CD4-positive, CD25-positive, alpha-beta regulatory T cell (primary cell): ENCODE data around the gene UTF1. TPM values are rescaled to one million over a fixed set of nuclear protein-coding genes. Genes with fewer than 3 reads are reported as not detected.

Experiments used
- ATAC-seq, 2 donors: fragments of 150-1000 bp; cut with Tn5 transposase; one replicate each; pipeline ENCODE4 v1.10.0; 2021; ENCODE audit warnings: low read depth in 2 of 2, moderate number of reproducible peaks in 2 of 2, moderate library complexity in 1 of 2
- DNase-seq, 3 donors: peaks; one replicate each; pipeline versions ENCODE4 v3.0.0 to v3.0.0-alpha.2; 2012 to 2022; ENCODE audit warnings: mixed read lengths in 1 of 3
- H3K27ac ChIP-seq: one replicate; pipeline ENCODE4 v1.7.0; 2013; ENCODE audit warnings: mild to moderate bottlenecking, low read length; ENCODE audit not compliant: insufficient read depth, poor library complexity, severe bottlenecking
- H3K27me3 ChIP-seq: one replicate; pipeline ENCODE4 v1.7.0; 2013; ENCODE audit warnings: low read length; ENCODE audit not compliant: control insufficient read depth, insufficient read depth
- H3K36me3 ChIP-seq: one replicate; pipeline ENCODE4 v1.7.0; 2013; ENCODE audit warnings: mild to moderate bottlenecking, low read length, moderate library complexity; ENCODE audit not compliant: control insufficient read depth, insufficient read depth
- H3K4me1 ChIP-seq: 2 replicates; pipeline ENCODE4 v1.7.0; 2013; ENCODE audit warnings: mild to moderate bottlenecking, low read length; ENCODE audit not compliant: insufficient read depth, control insufficient read depth, poor library complexity, severe bottlenecking
- H3K4me3 ChIP-seq: one replicate; pipeline ENCODE4 v1.7.0; 2013; ENCODE audit warnings: low read depth, mild to moderate bottlenecking, low read length, moderate library complexity
- H3K9me3 ChIP-seq, 2 experiments: 1 replicate in 1 of 2; 2 replicates in 1 of 2; pipeline ENCODE4 v1.7.0; 2013; ENCODE audit warnings: low read length in 2 of 2, mild to moderate bottlenecking in 1 of 2, moderate library complexity in 1 of 2; ENCODE audit not compliant: control insufficient read depth in 2 of 2
- H3K27ac Mint-ChIP-seq, 3 donors: one replicate each; pipeline ENCODE4 v1.8.0; 2020 to 2022; ENCODE audit warnings: mild to moderate bottlenecking in 3 of 3, mixed read lengths in 3 of 3, moderate library complexity in 2 of 3
- H3K27me3 Mint-ChIP-seq: one replicate; pipeline ENCODE4 v1.8.0; 2022; ENCODE audit warnings: mild to moderate bottlenecking, mixed read lengths
- H3K36me3 Mint-ChIP-seq: one replicate; pipeline ENCODE4 v1.8.0; 2020; ENCODE audit warnings: mixed read lengths
- H3K4me1 Mint-ChIP-seq, 4 donors: one replicate each; pipeline ENCODE4 v1.8.0; 2020 to 2022; ENCODE audit warnings: mixed read lengths in 4 of 4, mild to moderate bottlenecking in 1 of 4
- H3K4me3 Mint-ChIP-seq, 4 donors: one replicate each; pipeline ENCODE4 v1.8.0; 2020 to 2022; ENCODE audit warnings: mild to moderate bottlenecking in 4 of 4, mixed read lengths in 4 of 4, moderate library complexity in 3 of 4
- H3K9me3 Mint-ChIP-seq, 7 donors: one replicate each; pipeline ENCODE4 v1.8.0; 2020 to 2022; ENCODE audit warnings: mixed read lengths in 7 of 7, mild to moderate bottlenecking in 3 of 7, moderate library complexity in 2 of 7
- polyA plus RNA-seq, 4 donors: library from polyadenylated mRNA; unstranded; fragments of 300-500 nt; fragmentation: Illumina TruSeq; gene quantifications; one replicate each; pipeline ENCODE4 v1.2.3, GENCODE V29; 2021
- total RNA-seq: library from RNA; stranded (reverse); gene quantifications from one replicate; pipeline ENCODE4 v1.2.3, GENCODE V29; 2022

UTF1 gene
- total and polyA plus RNA-seq, 5 donors from 2014 or later: not detected

DNA sequence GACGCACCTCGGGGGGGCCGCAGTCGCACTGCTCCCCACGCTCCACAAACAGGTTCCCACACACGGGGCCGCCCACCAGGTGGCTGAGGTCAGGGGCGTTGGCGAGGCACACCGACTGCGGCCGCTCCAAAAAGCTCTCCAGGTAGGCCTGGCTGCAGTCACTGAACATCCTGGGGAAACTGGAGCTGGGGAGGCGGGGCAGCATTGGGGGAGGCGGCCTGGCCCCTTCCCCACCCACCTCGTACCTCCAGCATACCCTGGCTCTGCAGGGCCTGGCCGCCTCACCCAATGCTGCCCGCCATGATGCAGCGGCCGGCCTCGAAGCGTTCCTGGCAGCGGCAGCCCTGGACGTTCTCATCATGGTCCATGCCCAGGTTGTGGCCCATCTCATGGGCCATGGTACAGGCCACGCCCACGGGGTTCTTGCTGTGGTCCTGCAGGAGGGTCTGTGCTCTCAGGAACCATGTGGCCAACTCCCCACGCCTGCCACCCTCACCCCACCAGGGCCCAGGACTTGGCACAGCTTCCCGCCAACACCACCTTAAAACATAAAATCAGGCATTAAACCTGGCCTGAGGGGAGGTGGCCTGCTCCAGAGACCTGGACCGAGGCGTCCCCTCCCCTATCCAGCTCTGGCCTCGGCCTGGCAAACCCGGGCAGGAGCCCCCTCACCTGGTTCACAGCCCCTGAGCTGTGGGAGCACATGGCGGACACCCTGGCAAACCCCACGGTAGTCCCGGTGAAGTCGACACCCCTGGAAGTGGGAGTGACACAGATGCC lies 41.7 kb downstream of the UTF1 start:
- peaks cover 28% of the 10 kb centered on the region for H3K4me1 ChIP-seq
- no peaks in the 10 kb centered on the region for H3K9me3 Mint-ChIP-seq
- no peaks in the 10 kb centered on the region for H3K9me3 ChIP-seq
- ATAC-seq (no peak), DNase-seq (no peak)
- H3K27me3 ChIP-seq: no peaks in the 10 kb centered on the region
- H3K27ac ChIP-seq: no peak overlapping the region
- no peak overlapping the region for H3K4me3 ChIP-seq
- no peak overlapping the region for H3K27ac Mint-ChIP-seq
- no peak overlapping the region for H3K4me3 Mint-ChIP-seq
- H3K4me1 Mint-ChIP-seq: peaks cover 0 to 17% (median 1%) of the 10 kb centered on the region in 4 donors
- H3K36me3 ChIP-seq: peaks cover 19% of the 10 kb centered on the region
- H3K27me3 Mint-ChIP-seq: no peaks in the 10 kb centered on the region
- no peaks in the 10 kb centered on the region for H3K36me3 Mint-ChIP-seq

DNA sequence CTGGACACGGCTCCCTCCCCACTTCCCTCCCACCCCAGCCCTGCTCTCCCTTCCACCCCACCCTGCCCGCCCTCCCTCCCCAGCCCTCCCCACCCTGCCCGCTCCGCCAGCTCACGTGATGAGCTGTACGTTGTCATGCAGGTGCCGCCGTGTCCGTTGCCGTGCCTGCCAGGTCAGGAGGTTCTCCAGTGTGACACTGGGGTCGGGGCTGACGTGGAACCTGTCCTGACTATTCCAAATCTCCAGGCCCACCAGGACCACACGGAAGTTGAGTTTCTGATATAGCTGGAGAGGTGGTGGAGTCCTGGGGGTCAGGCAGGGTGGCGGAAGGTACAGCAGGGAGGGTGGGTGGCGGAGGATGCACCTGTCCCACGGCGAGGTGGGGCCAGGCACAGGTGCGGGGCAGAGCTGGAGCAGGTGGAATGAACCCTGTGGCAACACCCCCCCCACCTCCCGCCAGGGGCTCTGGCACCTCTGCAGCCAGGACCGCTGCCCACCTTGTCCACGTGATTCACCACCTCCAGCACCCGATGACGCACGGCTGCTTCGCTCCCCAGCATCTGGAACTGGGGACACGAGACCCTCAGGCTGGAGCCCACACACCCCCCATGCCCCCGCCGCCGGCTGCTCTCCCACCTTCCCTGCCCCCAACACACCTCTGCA lies 42.4 kb downstream of the UTF1 start:
- Mint-ChIP-seq H3K4me1 (peaks cover 0 to 18% (median 1%) of the 10 kb centered on the region in 4 donors), H3K9me3 (no peaks in the 10 kb centered on the region), H3K4me3 (no peak overlapping the region), H3K36me3 (no peaks in the 10 kb centered on the region), H3K27ac (no peak overlapping the region), H3K27me3 (no peaks in the 10 kb centered on the region)
- H3K9me3 ChIP-seq: no peaks in the 10 kb centered on the region
- peaks cover 19% of the 10 kb centered on the region for H3K36me3 ChIP-seq
- no peak for DNase-seq
- ATAC-seq: no peak
- no peak overlapping the region for H3K4me3 ChIP-seq
- no peak overlapping the region for H3K27ac ChIP-seq
- H3K27me3 ChIP-seq: no peaks in the 10 kb centered on the region
- H3K4me1 ChIP-seq: peaks cover 35% of the 10 kb centered on the region

DNA sequence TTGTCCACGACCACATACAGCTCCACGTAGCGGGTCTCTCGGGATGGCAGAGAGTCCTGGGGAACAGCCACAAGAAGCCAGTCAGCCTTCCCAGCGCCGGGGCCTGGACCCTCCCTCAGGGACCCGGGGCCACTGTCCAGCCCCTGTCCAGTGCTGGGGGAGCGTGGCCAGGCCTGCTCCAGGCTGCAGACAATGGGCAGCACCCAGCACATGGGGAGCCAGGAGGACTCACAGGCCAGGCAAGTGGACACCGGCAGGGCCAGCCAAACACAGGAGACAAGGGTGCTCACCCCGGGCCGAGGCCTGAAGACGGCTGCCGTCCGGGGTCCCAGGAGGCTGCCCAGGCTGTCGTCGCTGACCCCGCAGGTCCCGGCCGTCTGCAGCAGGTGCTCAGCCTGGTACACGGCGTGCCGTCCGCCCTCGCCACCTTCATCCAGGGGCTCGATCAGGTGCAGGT lies 43.0 kb downstream of the UTF1 start:
- no peak for ATAC-seq
- Histone ChIP-seq H3K9me3 (no peaks in the 10 kb centered on the region), H3K27me3 (no peaks in the 10 kb centered on the region), H3K36me3 (peaks cover 19% of the 10 kb centered on the region), H3K4me3 (no peak overlapping the region), H3K4me1 (peaks cover 40% of the 10 kb centered on the region), H3K27ac (no peak overlapping the region)
- Mint-ChIP-seq H3K27me3 (no peaks in the 10 kb centered on the region), H3K4me1 (peaks cover 0 to 23% (median 4%) of the 10 kb centered on the region in 4 donors), H3K9me3 (no peaks in the 10 kb centered on the region), H3K36me3 (no peaks in the 10 kb centered on the region), H3K27ac (no peak overlapping the region), H3K4me3 (no peak overlapping the region)
- no peak for DNase-seq

DNA sequence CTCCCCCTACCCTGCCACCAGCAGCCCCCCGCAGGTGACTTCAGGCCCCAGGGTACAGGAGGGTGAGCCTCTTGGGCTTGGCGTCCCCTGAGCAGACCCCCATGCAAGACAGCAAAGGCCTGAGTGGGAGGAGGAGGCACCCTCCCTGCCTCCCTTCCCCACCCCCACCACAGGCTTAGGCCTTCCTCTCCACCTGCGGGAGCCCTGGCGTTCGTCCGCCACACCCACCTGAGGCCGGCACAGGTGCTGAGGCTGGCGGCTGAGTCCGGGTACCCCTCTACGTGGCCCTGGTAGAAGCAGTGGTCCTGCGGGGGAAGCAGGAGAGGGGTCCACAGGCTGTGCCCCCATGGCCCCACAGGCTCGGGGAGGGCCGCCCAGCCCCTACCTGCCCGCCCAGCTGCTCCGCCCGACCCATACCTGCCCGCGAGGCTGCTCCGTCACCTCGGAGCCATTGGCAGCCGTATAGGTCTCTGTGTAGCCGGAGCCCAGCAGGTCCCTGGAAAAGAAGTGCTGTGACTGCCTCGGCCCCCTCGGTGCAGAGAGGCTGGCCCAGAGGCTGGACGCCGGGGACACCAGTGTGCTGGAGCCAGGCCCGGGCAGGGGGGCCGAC lies 43.6 kb downstream of the UTF1 start:
- no peaks in the 10 kb centered on the region for H3K9me3 Mint-ChIP-seq
- ATAC-seq: no peak
- no peak overlapping the region for H3K4me3 ChIP-seq
- peaks cover 19% of the 10 kb centered on the region for H3K36me3 ChIP-seq
- H3K27me3 Mint-ChIP-seq: no peaks in the 10 kb centered on the region
- H3K4me3 Mint-ChIP-seq: no peak overlapping the region
- DNase-seq: no peak
- H3K27ac ChIP-seq: peak overlapping the region; percentile 95
- no peaks in the 10 kb centered on the region for H3K9me3 ChIP-seq
- H3K36me3 Mint-ChIP-seq: no peaks in the 10 kb centered on the region
- peaks cover 47% of the 10 kb centered on the region for H3K4me1 ChIP-seq
- H3K27ac Mint-ChIP-seq: no peak overlapping the region
- peaks cover 0 to 30% (median 9%) of the 10 kb centered on the region in 4 donors for H3K4me1 Mint-ChIP-seq
- no peaks in the 10 kb centered on the region for H3K27me3 ChIP-seq

DNA sequence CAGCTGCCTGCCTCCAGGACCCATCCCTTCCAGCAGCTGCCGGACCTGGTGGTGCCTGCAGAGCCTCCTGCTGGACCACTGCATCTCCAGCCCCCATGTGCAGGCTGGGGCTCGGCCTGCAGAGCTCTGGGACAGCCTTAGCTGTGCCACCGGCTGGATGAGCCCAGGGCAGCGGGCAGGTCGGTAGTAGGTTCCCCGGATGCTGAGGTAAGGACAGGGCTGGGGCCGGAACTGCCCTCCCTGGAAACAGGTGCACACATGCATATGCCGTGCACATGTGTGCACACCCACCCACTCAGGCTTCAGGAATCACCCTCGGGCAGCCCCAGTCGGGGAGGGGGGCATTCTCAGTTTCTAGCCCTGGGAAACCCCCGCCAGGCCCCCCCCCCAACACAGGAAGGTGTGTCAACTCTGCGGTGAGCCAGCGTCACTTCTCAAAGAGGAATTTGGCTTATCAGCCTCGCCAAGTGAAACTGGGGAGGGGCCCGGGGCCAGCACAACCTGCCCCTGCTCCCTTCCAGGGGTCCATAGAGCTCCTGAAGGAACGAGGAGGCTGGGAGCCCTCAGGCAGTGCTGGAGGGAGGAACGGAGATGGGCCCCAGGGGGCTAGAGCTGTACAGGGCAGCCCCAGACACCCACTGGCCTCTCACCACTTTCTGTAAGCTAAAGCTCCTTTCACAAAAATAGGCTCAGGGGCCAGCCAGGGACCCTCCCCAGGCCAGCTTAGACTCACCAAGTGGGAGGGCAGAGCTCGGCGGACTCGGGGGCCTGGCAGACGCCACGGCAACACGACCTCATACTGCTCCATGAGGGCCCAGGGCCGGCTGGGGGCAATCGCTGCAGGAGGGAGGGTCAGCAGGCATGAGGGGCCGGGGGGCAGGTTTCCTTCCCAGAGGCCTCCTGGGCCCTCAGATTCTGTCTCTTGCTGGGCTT lies 45.0 kb downstream of the UTF1 start:
- peak overlapping the region; percentile 89 to 96 (median 94) for H3K27ac Mint-ChIP-seq
- H3K36me3 Mint-ChIP-seq: no peaks in the 10 kb centered on the region
- H3K4me1 ChIP-seq: peaks cover 57% of the 10 kb centered on the region
- peak overlapping the region; percentile 89 to 96 (median 92) for H3K4me3 Mint-ChIP-seq
- peak overlapping the region; percentile 95 for H3K27ac ChIP-seq
- H3K9me3 Mint-ChIP-seq: no peaks in the 10 kb centered on the region
- H3K4me1 Mint-ChIP-seq: peaks cover 0 to 42% (median 13%) of the 10 kb centered on the region in 4 donors
- H3K27me3 ChIP-seq: no peaks in the 10 kb centered on the region
- H3K27me3 Mint-ChIP-seq: no peaks in the 10 kb centered on the region
- ATAC-seq (peak; percentile 53 to 60), DNase-seq (peak; percentile 74 to 81 (median 79))
- H3K4me3 ChIP-seq: peak overlapping the region; percentile 82
- H3K36me3 ChIP-seq: peaks cover 13% of the 10 kb centered on the region
- no peaks in the 10 kb centered on the region for H3K9me3 ChIP-seq

DNA sequence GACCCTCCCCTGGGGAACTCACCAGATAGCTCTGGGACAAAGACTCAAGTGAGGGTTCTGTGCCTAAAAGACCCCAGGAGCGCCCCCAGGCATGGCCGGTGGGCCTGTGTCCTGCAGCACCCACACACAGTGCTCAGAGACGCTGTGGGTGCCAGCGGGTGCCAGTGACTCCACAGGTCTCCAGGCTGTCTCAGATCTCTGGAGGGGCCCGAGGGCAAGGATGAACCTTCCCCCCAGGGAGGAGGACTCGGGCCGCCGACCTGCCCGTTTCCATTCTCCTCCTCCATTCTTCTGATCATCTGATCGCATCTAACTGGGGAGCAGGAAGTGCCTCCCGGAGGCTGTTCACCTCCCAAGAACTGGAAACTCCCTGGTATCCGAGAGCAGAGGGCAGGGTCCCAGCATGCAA lies 45.7 kb downstream of the UTF1 start:
- Histone ChIP-seq H3K36me3 (peaks cover 12% of the 10 kb centered on the region), H3K4me1 (peaks cover 57% of the 10 kb centered on the region), H3K4me3 (peak overlapping the region; percentile 82), H3K27me3 (no peaks in the 10 kb centered on the region), H3K9me3 (no peaks in the 10 kb centered on the region), H3K27ac (peak overlapping the region; percentile 95)
- peak; percentile 29 to 33 for ATAC-seq
- H3K9me3 Mint-ChIP-seq: no peaks in the 10 kb centered on the region
- no peaks in the 10 kb centered on the region for H3K27me3 Mint-ChIP-seq
- DNase-seq: peak; percentile 26 to 47 (median 43)
- H3K36me3 Mint-ChIP-seq: no peaks in the 10 kb centered on the region
- peak overlapping the region; percentile 89 to 96 (median 92) for H3K4me3 Mint-ChIP-seq
- H3K4me1 Mint-ChIP-seq: peaks cover 0 to 42% (median 13%) of the 10 kb centered on the region in 4 donors
- H3K27ac Mint-ChIP-seq: peak overlapping the region; percentile 43 to 94 (median 89)

DNA sequence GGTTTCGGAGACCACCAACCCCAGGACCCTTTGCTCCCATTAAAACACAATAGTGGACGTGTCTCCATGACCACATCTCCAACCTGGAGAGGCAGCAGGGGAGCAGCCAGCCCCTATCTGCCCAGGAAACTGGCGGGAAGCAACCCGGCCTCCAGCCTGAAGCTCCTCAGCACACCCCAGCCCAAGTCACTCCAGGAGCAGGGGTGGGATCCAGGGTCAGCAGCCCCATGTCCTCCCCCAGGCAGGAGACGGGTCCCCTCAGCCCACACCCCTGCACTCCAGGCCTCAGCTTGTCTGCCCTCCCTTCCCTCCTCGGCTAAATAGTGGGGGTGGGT lies 46.0 kb downstream of the UTF1 start:
- ATAC-seq (no peak), DNase-seq (no peak)
- Histone ChIP-seq H3K4me1 (peaks cover 57% of the 10 kb centered on the region), H3K27ac (peak overlapping the region; percentile 95), H3K27me3 (no peaks in the 10 kb centered on the region), H3K36me3 (peaks cover 9% of the 10 kb centered on the region), H3K9me3 (no peaks in the 10 kb centered on the region), H3K4me3 (peak overlapping the region; percentile 82)
- Mint-ChIP-seq H3K36me3 (no peaks in the 10 kb centered on the region), H3K9me3 (no peaks in the 10 kb centered on the region), H3K4me3 (peak overlapping the region; percentile 89 to 96 (median 92)), H3K27ac (peak overlapping the region; percentile 43 to 94 (median 89)), H3K27me3 (no peaks in the 10 kb centered on the region), H3K4me1 (peaks cover 0 to 42% (median 13%) of the 10 kb centered on the region in 4 donors)
